ENCODE results near the gene NT5M. TPM values are rescaled to one million over a fixed set of nuclear protein-coding genes. Genes with fewer than 3 reads are reported as not detected.

NT5M gene
- polyA plus RNA-seq, 3 donors: 0.23 to 0.57 (median 0.25) TPM

- H2AFZ ChIP-seq (ENCODE audit: insufficient read depth, low read depth, low read length, poor library complexity, severe bottlenecking): no peak overlapping the region
- H3K4me1 ChIP-seq (ENCODE audit: control insufficient read depth in 1 of 2, insufficient read depth in 2 of 2, low read length in 2 of 2): no peaks in the 10 kb centered on the region
- no peak overlapping the region for H3K9ac ChIP-seq (ENCODE audit: insufficient read depth, low read length, poor library complexity, severe bottlenecking)
- H3K36me3 ChIP-seq (replicated peaks in 1 of 2; ENCODE audit: control insufficient read depth in 1 of 2, insufficient read depth in 2 of 2, low read length in 2 of 2): no peaks in the 10 kb centered on the region
- TF ChIP-seq CTCF (IDR thresholded peaks at IDR 0.05): no peak
- no peak overlapping the region for H3K27ac ChIP-seq (ENCODE audit: low read depth in 1 of 2, low read length in 2 of 2)
- H4K20me1 ChIP-seq (ENCODE audit: insufficient read depth, low read length): no peaks in the 10 kb centered on the region
- Mint-ChIP-seq H3K4me3 (no peak overlapping the region), H3K27ac (peak overlapping the region in 1 of 7 donors; percentile 76), H3K4me1 (no peaks in the 10 kb centered on the region), H3K9me3 (no peaks in the 10 kb centered on the region), H3K27me3 (ENCODE audit: low read depth in 3 of 3) (peaks cover 2 to 10% (median 6%) of the 10 kb centered on the region in 3 donors), H3K36me3 (no peaks in the 10 kb centered on the region)
- no peaks in the 10 kb centered on the region for H3K27me3 ChIP-seq (ENCODE audit: control insufficient read depth in 2 of 2, insufficient read depth in 2 of 2, low read length in 2 of 2)
- H3K79me2 ChIP-seq (ENCODE audit: insufficient read depth, low read length): no peaks in the 10 kb centered on the region
- no peak overlapping the region for H3K4me3 ChIP-seq (replicated peaks in 1 of 3; ENCODE audit: low read depth in 2 of 3, low read length in 3 of 3)
- H3K4me2 ChIP-seq (replicated peaks; ENCODE audit: extremely low read depth, low read length, poor library complexity, severe bottlenecking): no peak overlapping the region
- no peaks in the 10 kb centered on the region for H3K9me3 ChIP-seq (replicated peaks in 1 of 2; ENCODE audit: control insufficient read depth in 1 of 2, insufficient read depth in 1 of 2, low read length in 2 of 2)
- DNase-seq: no peak
- WGBS (ENCODE audit: insufficient coverage): no CpG with 5 or more reads among the region's 6 CpGs
- intact Hi-C loops (cut with micrococcal nuclease): no loop called here
These were observed 78.4 kb downstream of the NT5M start for GRCh38 chr17:17381446-17382064.

GRCh38 chr17:17382065-17382459 lies 78.9 kb downstream of the NT5M start:
- H3K4me2 ChIP-seq (replicated peaks; ENCODE audit: extremely low read depth, low read length, poor library complexity, severe bottlenecking): no peak overlapping the region
- Mint-ChIP-seq H3K9me3 (no peaks in the 10 kb centered on the region), H3K27ac (peak overlapping the region in 1 of 7 donors; percentile 76), H3K27me3 (ENCODE audit: low read depth in 3 of 3) (peaks cover 5 to 10% (median 6%) of the 10 kb centered on the region in 3 donors), H3K36me3 (no peaks in the 10 kb centered on the region), H3K4me3 (no peak overlapping the region), H3K4me1 (no peaks in the 10 kb centered on the region)
- H3K36me3 ChIP-seq (replicated peaks in 1 of 2; ENCODE audit: control insufficient read depth in 1 of 2, insufficient read depth in 2 of 2, low read length in 2 of 2): no peaks in the 10 kb centered on the region
- H3K79me2 ChIP-seq (ENCODE audit: insufficient read depth, low read length): no peaks in the 10 kb centered on the region
- H3K9ac ChIP-seq (ENCODE audit: insufficient read depth, low read length, poor library complexity, severe bottlenecking): no peak overlapping the region
- DNase-seq: peak in 1 of 3 donors; percentile 4
- WGBS (ENCODE audit: insufficient coverage): no CpG with 5 or more reads among the region's 3 CpGs
- no peaks in the 10 kb centered on the region for H3K27me3 ChIP-seq (ENCODE audit: control insufficient read depth in 2 of 2, insufficient read depth in 2 of 2, low read length in 2 of 2)
- intact Hi-C loops (cut with micrococcal nuclease): no loop called here
- H3K4me3 ChIP-seq (replicated peaks in 1 of 3; ENCODE audit: low read depth in 2 of 3, low read length in 3 of 3): no peak overlapping the region
- H3K27ac ChIP-seq (ENCODE audit: low read depth in 1 of 2, low read length in 2 of 2): no peak overlapping the region
- no peaks in the 10 kb centered on the region for H3K9me3 ChIP-seq (replicated peaks in 1 of 2; ENCODE audit: control insufficient read depth in 1 of 2, insufficient read depth in 1 of 2, low read length in 2 of 2)
- no peaks in the 10 kb centered on the region for H4K20me1 ChIP-seq (ENCODE audit: insufficient read depth, low read length)
- TF ChIP-seq CTCF (IDR thresholded peaks at IDR 0.05): no peak
- no peaks in the 10 kb centered on the region for H3K4me1 ChIP-seq (ENCODE audit: control insufficient read depth in 1 of 2, insufficient read depth in 2 of 2, low read length in 2 of 2)
- no peak overlapping the region for H2AFZ ChIP-seq (ENCODE audit: insufficient read depth, low read depth, low read length, poor library complexity, severe bottlenecking)
